Stomach (tissue), 4 donors: ENCODE data around the gene SUSD4.

Source experiments
- CTCF ChIP-seq, 7 experiments: fragments of 450-650 bp in 4 of 7; fragments of 200-600 bp in 3 of 7; sonication (generic) in 3 of 7; IDR thresholded peaks; one replicate each; pipeline ENCODE4 v1.5.1; 2016 to 2019; ENCODE audit warnings: antibody characterized with exemption in 7 of 7, control low read depth in 2 of 7, mild to moderate bottlenecking in 1 of 7
- EP300 ChIP-seq: sonication (generic); formaldehyde crosslinking; IDR thresholded peaks from one replicate; pipeline ENCODE4 v1.6.1; 2017; ENCODE audit warnings: antibody characterized with exemption
- POLR2A ChIP-seq, 4 donors: fragments of 450-650 bp; IDR thresholded peaks; one replicate each; pipeline ENCODE4 v1.6.1; 2016; ENCODE audit warnings: antibody characterized with exemption in 4 of 4, control low read depth in 2 of 4, mild to moderate bottlenecking in 1 of 4, moderate library complexity in 1 of 4
- POLR2AphosphoS5 ChIP-seq, 3 donors: sonication (generic); formaldehyde crosslinking; IDR thresholded peaks; one replicate each; pipeline ENCODE4 v1.6.1; 2016; ENCODE audit warnings: antibody characterized with exemption in 3 of 3

- TF ChIP-seq CTCF (IDR thresholded peaks at IDR 0.05) (no peak), POLR2AphosphoS5 (IDR thresholded peaks at IDR 0.05) (no peak), POLR2A (IDR thresholded peaks at IDR 0.05) (no peak), EP300 (no peak)
Observed at GRCh38 chr1:223189903-223190724, 173.9 kb downstream of the SUSD4 start.
